ENCODE data around the gene UBXN6.

UBXN6 gene

GRCh38 chr19:4493104-4493928 lies 35.7 kb upstream of the UBXN6 start:
- DNase-seq (ENCODE audit: low read depth) = no peak

DNA sequence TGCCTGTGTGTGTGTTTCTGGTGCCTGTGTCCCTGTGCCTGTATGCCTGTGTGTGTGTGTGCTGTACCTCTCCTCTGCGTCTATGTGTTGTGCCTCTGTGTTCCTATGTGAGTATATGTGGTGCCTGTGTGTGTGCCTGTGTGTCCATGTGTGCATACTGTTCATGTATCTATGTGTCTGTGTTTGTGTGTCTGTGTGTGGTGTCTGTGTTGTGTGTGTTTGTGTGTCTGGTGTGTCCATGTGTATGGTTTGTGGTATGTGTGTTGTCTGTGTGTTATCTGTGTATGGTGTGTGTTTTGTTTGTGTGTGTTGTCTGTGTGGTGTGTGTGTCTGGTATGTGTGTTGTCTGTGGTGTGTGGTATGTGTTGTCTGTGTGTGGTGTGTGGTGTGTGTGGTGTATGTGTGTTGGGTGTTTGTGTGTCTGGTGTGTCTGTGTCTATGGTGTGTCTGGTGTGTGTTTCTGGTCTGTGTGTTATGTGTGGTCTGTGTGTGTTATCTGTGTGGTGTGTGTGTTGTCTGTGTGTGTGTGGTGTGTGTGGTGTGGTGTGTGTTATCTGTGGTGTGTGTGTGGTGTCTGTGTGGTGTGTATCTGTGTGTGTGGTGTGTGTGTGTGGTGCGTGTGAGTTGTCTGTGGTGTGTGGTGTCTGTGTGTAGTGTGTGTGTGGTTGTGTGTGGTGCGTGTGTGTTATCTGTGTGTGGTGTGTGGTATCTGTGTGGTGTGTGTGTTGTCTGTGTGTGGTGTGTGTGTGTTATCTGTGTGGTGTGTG lies 34.9 kb upstream of the UBXN6 start:
- DNase-seq (ENCODE audit: low read depth) = no peak

GRCh38 chr19:4491446-4491845 lies 33.9 kb upstream of the UBXN6 start:
- no peak for DNase-seq (ENCODE audit: low read depth)

DNA sequence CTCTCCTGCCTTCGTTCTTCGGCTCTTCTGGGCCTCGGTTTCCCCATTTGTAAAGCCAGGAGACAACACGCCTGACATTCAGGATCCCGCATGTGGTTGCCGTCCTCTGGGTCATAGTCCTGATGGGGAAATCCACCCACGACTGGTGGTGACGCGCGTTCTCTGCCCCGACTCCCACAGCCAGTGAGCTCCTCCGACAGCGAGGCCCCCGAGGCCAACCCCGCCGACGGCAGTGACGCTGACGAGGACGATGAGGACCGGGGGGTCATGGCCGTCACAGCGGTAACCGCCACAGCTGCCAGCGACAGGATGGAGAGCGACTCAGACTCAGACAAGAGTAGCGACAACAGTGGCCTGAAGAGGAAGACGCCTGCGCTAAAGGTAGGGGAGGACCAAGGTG lies 30.9 kb upstream of the UBXN6 start:
- no peak for DNase-seq (ENCODE audit: low read depth)

- no peak for DNase-seq (ENCODE audit: low read depth)
These were observed 30.0 kb upstream of the UBXN6 start for GRCh38 chr19:4487572-4487971.

- no peak for DNase-seq (ENCODE audit: low read depth)
These were observed 25.8 kb upstream of the UBXN6 start for GRCh38 chr19:4483385-4483784.

- no peak for DNase-seq (ENCODE audit: low read depth)
These were observed 25.2 kb upstream of the UBXN6 start for GRCh38 chr19:4482721-4483364.

- no peak for DNase-seq (ENCODE audit: low read depth)
These were observed 19.6 kb upstream of the UBXN6 start for GRCh38 chr19:4477034-4477801.

- DNase-seq (ENCODE audit: low read depth) = peak; percentile 81
These were observed 17.0 kb upstream of the UBXN6 start for GRCh38 chr19:4474514-4475022.

- DNase-seq (ENCODE audit: low read depth) = no peak
These were observed 16.3 kb upstream of the UBXN6 start for GRCh38 chr19:4473763-4474513.

- no peak for DNase-seq (ENCODE audit: low read depth)
These were observed 15.6 kb upstream of the UBXN6 start for GRCh38 chr19:4473011-4473762.

- no peak for DNase-seq (ENCODE audit: low read depth)
These were observed 14.8 kb upstream of the UBXN6 start, which contains the start of gene HDGFL2 for GRCh38 chr19:4472174-4472974. Gene HDGFL2, plus strand, starts transcription at chr19:4472297. Its CDS starts 54 bp downstream, at chr19:4472351.

GRCh38 chr19:4471403-4472173 lies 14.0 kb upstream of the UBXN6 start:
- peak; percentile 100 for DNase-seq (ENCODE audit: low read depth)

DNA sequence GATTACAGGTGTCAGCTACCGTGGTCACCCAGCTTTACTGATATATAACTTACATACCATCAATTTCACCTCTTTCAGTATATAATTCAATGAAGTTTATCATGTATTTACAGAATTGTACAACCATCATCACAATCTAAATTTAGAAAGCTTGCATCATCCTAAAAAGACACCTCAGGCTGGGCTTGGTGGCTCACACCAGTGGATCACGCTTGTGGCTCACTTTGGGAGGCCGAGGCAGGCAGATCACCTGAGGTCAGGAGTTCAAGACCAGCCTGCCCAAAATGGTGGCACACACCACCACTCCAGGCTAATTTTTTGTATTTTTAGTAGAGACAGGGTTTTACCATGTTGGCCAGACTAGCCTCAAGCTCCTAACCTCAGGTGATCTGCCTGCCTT lies 10.2 kb upstream of the UBXN6 start:
- no peak for DNase-seq (ENCODE audit: low read depth)

DNA sequence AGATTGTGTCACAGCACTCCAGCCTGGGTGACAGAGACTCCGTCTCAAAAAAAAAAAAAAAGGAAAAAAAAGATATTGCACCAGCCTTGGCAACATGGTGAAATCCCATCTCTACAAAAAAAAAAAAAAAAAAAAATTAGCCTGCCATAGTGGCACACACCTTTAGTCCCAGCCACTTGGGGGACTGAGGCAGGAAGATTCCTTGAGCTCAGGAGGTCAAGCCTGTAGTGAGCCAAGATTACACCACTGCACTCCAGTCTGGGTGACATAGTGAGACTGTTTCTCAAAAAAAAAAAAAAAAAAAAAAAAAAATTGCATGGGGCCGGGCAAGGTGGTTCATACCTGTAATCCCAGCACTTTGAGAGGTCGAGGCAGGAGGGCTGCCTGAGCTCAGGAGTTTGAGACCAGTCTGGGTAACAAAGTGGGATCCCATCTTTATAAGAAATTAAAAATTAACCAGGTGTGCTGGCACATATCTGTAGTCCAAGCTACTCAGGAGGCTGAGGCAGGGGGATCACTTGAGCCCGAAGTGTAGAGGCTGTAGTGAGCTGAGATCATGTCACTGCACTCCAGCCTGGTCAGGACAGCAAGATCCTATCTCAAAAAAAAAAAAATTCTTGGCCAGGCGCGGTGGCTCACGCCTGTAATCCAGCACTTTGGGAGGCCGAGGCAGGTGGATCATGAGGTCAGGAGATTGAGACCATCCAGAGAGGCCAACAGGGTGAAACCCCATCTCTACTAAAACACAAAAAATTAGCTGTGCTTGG lies 7.4 kb upstream of the UBXN6 start:
- DNase-seq (ENCODE audit: low read depth) = no peak

- DNase-seq (ENCODE audit: low read depth) = peak; percentile 53
These were observed 546 bp downstream of the UBXN6 start for GRCh38 chr19:4456843-4457653.

DNA sequence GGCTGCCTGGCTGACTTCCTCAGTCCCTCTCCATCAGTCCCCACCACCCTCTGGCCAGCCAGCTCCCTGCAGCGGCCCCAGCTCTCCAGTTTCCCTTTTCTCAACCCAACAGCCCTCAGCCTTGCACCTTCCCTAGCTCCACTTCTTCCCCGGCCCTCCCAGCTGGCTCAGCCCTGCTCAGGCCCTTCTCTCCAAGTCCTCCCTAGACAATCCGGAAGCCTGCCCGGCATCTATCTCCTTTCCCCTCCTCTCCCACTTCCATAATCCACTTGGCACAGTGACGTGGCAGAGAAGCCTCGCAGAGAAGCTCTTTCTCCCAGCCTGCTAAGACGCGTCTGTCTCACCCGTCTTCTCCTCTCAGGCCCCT lies 1.1 kb downstream of the UBXN6 start:
- DNase-seq (ENCODE audit: low read depth) = peak; percentile 79
